Stimulated activated naive B cell treated with anti-CD40 and anti-IgM and Interleukin-4, amounts not matched to agents 10 μg/mL and 1 μg/mL and 100 μg/mL, for 72 hours (primary cell): ENCODE measurements around the gene GRK4.
"Not testable (repeated sequence)": the region's sequence is repeated elsewhere in the genome, so short reads cannot be mapped to it uniquely, and the experiment has no call there.

Source experiments
- ATAC-seq, 2 donors: fragments of 150-1000 bp; cut with Tn5 transposase; replicated peaks; 2 replicates each; pipeline ENCODE4 v1.10.0; 2021; ENCODE audit warnings: moderate library complexity in 1 of 2
- DNase-seq: peaks from one replicate; pipeline ENCODE4 v3.0.0; 2021
- H3K27ac Mint-ChIP-seq: one replicate; pipeline ENCODE4 v1.8.0; 2022; ENCODE audit warnings: mild to moderate bottlenecking, mixed read lengths
- H3K27me3 Mint-ChIP-seq, 2 donors: one replicate each; pipeline ENCODE4 v1.8.0; 2022; ENCODE audit warnings: mixed read lengths in 2 of 2
- H3K36me3 Mint-ChIP-seq, 2 donors: one replicate each; pipeline ENCODE4 v1.8.0; 2022; ENCODE audit warnings: mixed read lengths in 2 of 2, mild to moderate bottlenecking in 1 of 2
- H3K4me1 Mint-ChIP-seq, 2 donors: one replicate each; pipeline ENCODE4 v1.8.0; 2022; ENCODE audit warnings: mixed read lengths in 2 of 2, mild to moderate bottlenecking in 1 of 2
- H3K4me3 Mint-ChIP-seq, 2 donors: one replicate each; pipeline ENCODE4 v1.8.0; 2022; ENCODE audit warnings: mild to moderate bottlenecking in 2 of 2, mixed read lengths in 2 of 2, moderate library complexity in 1 of 2
- H3K9me3 Mint-ChIP-seq, 2 donors: one replicate each; pipeline ENCODE4 v1.8.0; 2022; ENCODE audit warnings: mixed read lengths in 2 of 2, mild to moderate bottlenecking in 1 of 2

The GRK4 gene

GRCh38 chr4:2963175-2963965 lies at the start of gene GRK4, which contains the start of gene NOP14:
Gene GRK4, plus strand, starts transcription at chr4:2963571. Its CDS starts 500 bp downstream, at chr4:2964071.
Gene NOP14, minus strand, starts transcription at chr4:2963406. Its CDS starts 87 bp downstream, at chr4:2963319.
- peak; percentile 97 for DNase-seq
- peaks cover 3 to 22% of the 10 kb centered on the region in 2 donors for H3K36me3 Mint-ChIP-seq
- no peaks in the 10 kb centered on the region for H3K27me3 Mint-ChIP-seq
- H3K9me3 Mint-ChIP-seq, result no peaks in the 10 kb centered on the region
- peaks cover 24 to 50% of the 10 kb centered on the region in 2 donors for H3K4me1 Mint-ChIP-seq
- peak; percentile 92 to 94 for ATAC-seq
- H3K27ac Mint-ChIP-seq, result peak within 1 kb of the TSS; percentile 97
- peak within 1 kb of the TSS; percentile 93 to 94 for H3K4me3 Mint-ChIP-seq

- DNase-seq (peak; percentile 13), ATAC-seq (peak; percentile 85 to 88)
- peak overlapping the region in 1 of 2 donors; percentile 13 for H3K4me3 Mint-ChIP-seq
- H3K27me3 Mint-ChIP-seq, result no peaks in the 10 kb centered on the region
- H3K27ac Mint-ChIP-seq, result peak overlapping the region; percentile 86
- peaks cover 30 to 43% of the 10 kb centered on the region in 2 donors for H3K4me1 Mint-ChIP-seq
- H3K36me3 Mint-ChIP-seq, result peaks cover 56 to 71% of the 10 kb centered on the region in 2 donors
- no peaks in the 10 kb centered on the region for H3K9me3 Mint-ChIP-seq
Measured at GRCh38 chr4:2914256-2915126, 48.9 kb upstream of the GRK4 start.

- peaks cover 40 to 50% of the 10 kb centered on the region in 2 donors for H3K4me1 Mint-ChIP-seq
- H3K27ac Mint-ChIP-seq, result no peak overlapping the region
- ATAC-seq, result no peak
- DNase-seq, result no peak
- peaks cover 62 to 75% of the 10 kb centered on the region in 2 donors for H3K36me3 Mint-ChIP-seq
- H3K4me3 Mint-ChIP-seq, result no peak overlapping the region
- H3K9me3 Mint-ChIP-seq, result no peaks in the 10 kb centered on the region
- no peaks in the 10 kb centered on the region for H3K27me3 Mint-ChIP-seq
Measured at GRCh38 chr4:2915789-2916188, 47.6 kb upstream of the GRK4 start.

- H3K9me3 Mint-ChIP-seq, DNase-seq, H3K27me3 Mint-ChIP-seq, ATAC-seq, H3K4me3 Mint-ChIP-seq: not testable (repeated sequence)
- peaks cover 63 to 77% of the 10 kb centered on the region in 2 donors for H3K36me3 Mint-ChIP-seq
- peaks cover 44 to 57% of the 10 kb centered on the region in 2 donors for H3K4me1 Mint-ChIP-seq
- peak overlapping the region; percentile 27 for H3K27ac Mint-ChIP-seq
Measured at GRCh38 chr4:2916696-2917095, 46.7 kb upstream of the GRK4 start.

- H3K4me1 Mint-ChIP-seq, result peaks cover 52 to 73% of the 10 kb centered on the region in 2 donors
- H3K27me3 Mint-ChIP-seq, DNase-seq, H3K9me3 Mint-ChIP-seq, ATAC-seq: not testable (repeated sequence)
- H3K27ac Mint-ChIP-seq, result peak overlapping the region; percentile 68
- H3K36me3 Mint-ChIP-seq, result peaks cover 71 to 84% of the 10 kb centered on the region in 2 donors
- H3K4me3 Mint-ChIP-seq, result peak overlapping the region; percentile 13 to 18
Measured at GRCh38 chr4:2918300-2918699, 45.1 kb upstream of the GRK4 start.

GRCh38 chr4:2918714-2919113 lies 44.7 kb upstream of the GRK4 start:
- peak overlapping the region in 1 of 2 donors; percentile 13 for H3K4me3 Mint-ChIP-seq
- peaks cover 55 to 77% of the 10 kb centered on the region in 2 donors for H3K4me1 Mint-ChIP-seq
- peak overlapping the region; percentile 68 for H3K27ac Mint-ChIP-seq
- peak in 1 of 2 donors; percentile 52 for ATAC-seq
- H3K27me3 Mint-ChIP-seq, DNase-seq, H3K9me3 Mint-ChIP-seq: not testable (repeated sequence)
- H3K36me3 Mint-ChIP-seq, result peaks cover 73 to 86% of the 10 kb centered on the region in 2 donors

- not testable (repeated sequence) for DNase-seq, H3K9me3 Mint-ChIP-seq, H3K27me3 Mint-ChIP-seq, H3K4me3 Mint-ChIP-seq, ATAC-seq
- peaks cover 52 to 74% of the 10 kb centered on the region in 2 donors for H3K36me3 Mint-ChIP-seq
- peak overlapping the region; percentile 53 for H3K27ac Mint-ChIP-seq
- H3K4me1 Mint-ChIP-seq, result peaks cover 41 to 62% of the 10 kb centered on the region in 2 donors
Measured at GRCh38 chr4:2922453-2923101, 40.8 kb upstream of the GRK4 start.

GRCh38 chr4:2923141-2923551 lies 40.2 kb upstream of the GRK4 start:
- no peaks in the 10 kb centered on the region for H3K27me3 Mint-ChIP-seq
- H3K4me3 Mint-ChIP-seq, result no peak overlapping the region
- peaks cover 50 to 74% of the 10 kb centered on the region in 2 donors for H3K36me3 Mint-ChIP-seq
- H3K4me1 Mint-ChIP-seq, result peaks cover 35 to 56% of the 10 kb centered on the region in 2 donors
- peak overlapping the region; percentile 73 for H3K27ac Mint-ChIP-seq
- no peaks in the 10 kb centered on the region for H3K9me3 Mint-ChIP-seq
- ATAC-seq (no peak), DNase-seq (no peak)

GRCh38 chr4:2923668-2924173 lies 39.6 kb upstream of the GRK4 start:
- no peaks in the 10 kb centered on the region for H3K27me3 Mint-ChIP-seq
- no peak overlapping the region for H3K4me3 Mint-ChIP-seq
- no peak for ATAC-seq
- peaks cover 30 to 50% of the 10 kb centered on the region in 2 donors for H3K4me1 Mint-ChIP-seq
- no peaks in the 10 kb centered on the region for H3K9me3 Mint-ChIP-seq
- H3K27ac Mint-ChIP-seq, result peak overlapping the region; percentile 73
- DNase-seq, result no peak
- H3K36me3 Mint-ChIP-seq, result peaks cover 49 to 74% of the 10 kb centered on the region in 2 donors

GRCh38 chr4:2924286-2924685 lies 39.1 kb upstream of the GRK4 start:
- no peaks in the 10 kb centered on the region for H3K27me3 Mint-ChIP-seq
- DNase-seq, result no peak
- no peaks in the 10 kb centered on the region for H3K9me3 Mint-ChIP-seq
- H3K4me3 Mint-ChIP-seq, result no peak overlapping the region
- H3K27ac Mint-ChIP-seq, result peak overlapping the region; percentile 37
- peaks cover 29 to 46% of the 10 kb centered on the region in 2 donors for H3K4me1 Mint-ChIP-seq
- no peak for ATAC-seq
- peaks cover 47 to 76% of the 10 kb centered on the region in 2 donors for H3K36me3 Mint-ChIP-seq

GRCh38 chr4:2924765-2925301 lies 38.5 kb upstream of the GRK4 start:
- no peaks in the 10 kb centered on the region for H3K9me3 Mint-ChIP-seq
- H3K4me1 Mint-ChIP-seq, result peaks cover 26 to 41% of the 10 kb centered on the region in 2 donors
- DNase-seq (no peak), ATAC-seq (no peak)
- H3K27ac Mint-ChIP-seq, result peak overlapping the region; percentile 37
- H3K4me3 Mint-ChIP-seq, result no peak overlapping the region
- H3K36me3 Mint-ChIP-seq, result peaks cover 41 to 76% of the 10 kb centered on the region in 2 donors
- H3K27me3 Mint-ChIP-seq, result no peaks in the 10 kb centered on the region

- DNase-seq, result no peak
- Mint-ChIP-seq H3K4me3 (no peak overlapping the region), H3K27me3 (no peaks in the 10 kb centered on the region), H3K36me3 (peaks cover 37 to 76% of the 10 kb centered on the region in 2 donors), H3K9me3 (no peaks in the 10 kb centered on the region), H3K27ac (peak overlapping the region; percentile 37), H3K4me1 (peaks cover 21 to 37% of the 10 kb centered on the region in 2 donors)
- ATAC-seq, result no peak
Measured at GRCh38 chr4:2925496-2925895, 37.9 kb upstream of the GRK4 start.
